NCI-H774 (cell line): ENCODE measurements around the gene CIB2.

Experiments
- DNase-seq: peaks from one replicate; lab custom pipeline; 2025; lab: John Stamatoyannopoulos, UW

Gene CIB2

DNA sequence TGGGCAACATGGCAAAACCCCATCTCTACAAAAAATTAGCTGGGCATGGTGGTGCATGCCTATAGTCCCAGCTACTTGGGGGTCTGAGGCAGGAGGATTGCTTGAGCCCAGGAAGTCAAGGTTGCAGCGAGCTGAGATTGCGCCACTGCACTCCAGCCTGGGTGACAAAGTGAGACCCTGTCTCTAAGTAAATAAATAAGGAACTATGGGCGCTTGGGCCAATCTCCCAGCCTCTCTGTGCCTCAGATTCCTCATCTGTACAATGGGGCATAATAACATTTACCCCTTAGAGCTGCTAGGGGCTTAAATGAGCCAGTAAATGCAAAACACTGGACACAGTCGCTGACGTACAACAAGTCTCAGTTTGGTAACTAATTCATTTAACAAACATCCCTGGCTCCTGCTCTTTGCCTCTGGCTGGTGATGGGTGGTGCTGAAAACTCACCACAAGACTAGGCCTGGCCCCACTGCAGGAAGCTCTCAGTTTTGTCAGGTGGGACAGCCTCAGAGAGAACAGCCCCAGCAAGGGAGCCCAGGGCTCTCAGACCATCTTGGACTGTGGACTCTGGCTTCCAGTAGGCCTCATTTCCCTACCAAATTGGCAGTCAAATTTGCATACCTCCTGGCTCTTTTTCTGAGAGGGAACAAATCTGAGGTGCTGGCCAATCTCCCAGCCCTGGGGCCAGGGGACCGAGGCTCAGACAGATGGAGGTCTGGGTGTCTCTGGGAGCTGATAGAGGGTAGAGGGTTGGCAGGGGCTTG lies 47.4 kb downstream of the CIB2 start:
- no peak for DNase-seq

DNA sequence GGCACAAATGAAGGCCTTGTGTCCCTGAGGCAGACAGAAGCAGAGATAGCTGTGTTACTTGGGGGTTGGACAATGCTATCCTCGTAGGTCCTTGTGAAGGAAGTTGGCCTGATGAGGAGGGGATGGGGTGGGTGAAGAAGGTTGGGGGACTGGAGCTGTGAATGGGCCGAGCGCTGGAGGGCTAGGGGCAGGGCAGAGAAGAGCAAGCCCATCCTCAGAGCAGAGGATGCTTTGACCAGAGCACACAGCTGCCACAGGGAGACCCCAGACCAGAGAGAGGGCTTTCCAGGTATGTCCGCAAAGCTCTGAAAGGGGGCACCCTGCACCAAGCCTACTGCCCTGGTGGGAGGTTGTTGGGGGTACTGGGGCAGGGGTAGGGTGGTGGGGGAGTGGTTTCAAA lies 48.1 kb downstream of the CIB2 start:
- no peak for DNase-seq

DNA sequence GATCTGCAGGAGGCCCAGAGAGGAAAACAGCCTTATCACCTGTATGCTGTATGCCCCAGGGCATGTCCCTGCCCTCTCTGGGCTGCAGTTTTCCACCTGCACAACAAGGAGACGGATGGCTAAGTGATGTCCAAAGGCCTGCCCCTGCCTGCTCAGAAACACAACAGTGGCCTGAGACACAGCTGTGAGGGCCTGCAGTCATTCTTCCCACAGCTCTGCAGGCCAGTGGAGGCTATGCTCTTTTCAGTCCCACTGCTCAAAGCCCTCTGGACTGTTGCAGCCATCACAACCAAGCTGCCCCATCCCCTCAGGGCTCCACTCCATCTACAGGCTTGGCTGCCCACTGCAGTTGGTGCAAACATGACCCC lies 48.5 kb downstream of the CIB2 start:
- no peak for DNase-seq

DNA sequence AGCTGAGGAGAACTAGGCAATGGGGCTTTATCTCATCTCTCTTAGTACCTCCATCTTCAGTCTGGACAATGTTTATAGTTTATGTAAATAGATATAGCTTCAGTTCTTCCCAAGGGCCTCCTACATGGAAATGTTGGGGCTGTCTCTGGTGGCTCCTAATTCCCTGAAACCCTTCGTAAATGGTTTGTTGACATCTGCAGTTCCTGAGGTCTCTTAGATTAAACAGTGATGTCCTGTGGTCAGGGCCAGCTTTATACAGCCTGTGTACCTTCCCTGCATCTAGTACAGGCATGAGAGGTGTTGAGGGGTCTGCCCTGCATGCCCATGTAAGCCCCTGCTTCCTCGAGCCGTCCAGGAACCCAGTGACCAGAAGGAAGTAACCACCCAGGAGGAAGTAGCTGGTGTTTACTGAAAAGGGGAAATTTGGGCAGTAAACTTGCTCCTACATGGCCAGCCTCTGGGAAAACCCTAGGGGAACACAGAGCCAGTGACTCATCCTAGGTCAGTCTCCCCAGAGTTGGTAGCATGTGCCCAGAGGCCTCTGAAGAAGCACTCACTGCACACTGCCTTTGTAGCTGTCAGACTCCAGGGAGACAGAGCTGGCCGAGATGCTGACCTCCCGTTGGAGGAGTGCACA lies 49.0 kb downstream of the CIB2 start:
- DNase-seq: no peak

DNA sequence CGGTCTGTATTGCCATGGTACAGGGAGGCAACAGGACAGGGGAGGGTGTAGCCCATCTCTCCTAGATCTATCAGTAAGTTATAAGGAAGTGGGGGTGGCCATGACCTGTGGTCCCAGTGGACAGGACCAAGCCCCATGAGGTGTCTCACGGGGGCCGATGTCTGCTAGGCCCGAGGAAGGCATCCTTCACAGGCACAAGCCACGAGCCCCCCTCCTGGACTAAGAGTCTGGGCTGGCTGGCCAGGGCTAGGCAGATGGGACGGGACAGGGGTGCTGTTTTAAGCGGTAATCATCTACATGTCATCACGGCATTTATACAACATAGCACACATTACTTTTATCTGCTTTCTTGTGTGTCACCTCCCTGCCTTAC lies 51.2 kb downstream of the CIB2 start:
- DNase-seq: no peak

DNA sequence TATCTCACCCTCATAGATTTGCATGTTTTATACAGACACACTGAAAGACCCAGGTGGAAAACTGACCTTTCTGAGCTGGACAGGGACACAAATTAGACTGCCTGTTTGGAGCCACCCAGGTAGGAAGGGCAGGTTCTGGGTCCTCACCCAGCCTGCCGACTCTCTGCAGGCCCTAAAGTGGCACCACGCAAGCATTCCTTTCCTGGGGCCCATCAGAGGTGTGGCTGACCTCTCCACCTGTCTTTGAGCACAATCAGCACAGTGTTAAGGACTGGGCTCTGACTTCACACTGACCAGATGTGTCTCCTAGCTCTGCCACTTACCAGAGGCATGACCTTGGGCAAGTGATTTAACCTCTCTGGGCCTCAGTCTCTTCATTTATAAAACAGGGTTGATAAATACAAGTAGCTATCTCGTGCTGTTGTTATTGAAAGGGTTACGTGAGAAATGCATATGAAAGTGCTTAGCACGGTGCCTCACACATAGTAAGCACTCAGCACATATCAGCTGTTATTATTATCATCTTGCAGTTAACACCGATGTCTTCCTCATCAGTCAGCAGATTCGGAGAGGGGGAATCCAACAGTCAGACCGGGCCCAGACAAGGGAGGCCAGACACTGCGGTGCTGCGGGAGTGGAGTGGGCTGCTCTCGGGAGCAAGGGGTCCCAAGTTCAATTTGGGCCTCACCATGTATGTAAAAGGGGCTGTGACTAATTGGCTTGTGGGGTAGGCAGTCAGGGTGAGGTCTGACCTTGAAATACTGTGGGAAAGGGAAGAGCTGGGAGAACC lies 51.8 kb downstream of the CIB2 start:
- no peak for DNase-seq

DNA sequence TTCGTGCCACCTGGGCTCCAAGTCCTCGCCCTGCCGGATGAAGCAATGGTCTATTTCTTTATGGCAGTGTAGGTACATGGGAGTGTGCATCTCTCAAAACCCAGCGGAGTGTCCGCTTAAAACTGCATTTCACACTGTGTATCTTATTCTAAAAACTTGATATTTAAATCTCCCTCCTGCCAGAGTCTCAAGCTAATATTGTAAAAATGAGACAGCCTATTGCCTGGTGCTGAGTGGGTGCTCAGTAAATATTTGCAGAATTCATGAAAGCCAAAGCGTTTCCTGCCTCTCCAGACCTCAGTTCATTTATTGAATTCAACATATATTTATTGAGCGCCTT lies 53.4 kb downstream of the CIB2 start:
- no peak for DNase-seq

DNA sequence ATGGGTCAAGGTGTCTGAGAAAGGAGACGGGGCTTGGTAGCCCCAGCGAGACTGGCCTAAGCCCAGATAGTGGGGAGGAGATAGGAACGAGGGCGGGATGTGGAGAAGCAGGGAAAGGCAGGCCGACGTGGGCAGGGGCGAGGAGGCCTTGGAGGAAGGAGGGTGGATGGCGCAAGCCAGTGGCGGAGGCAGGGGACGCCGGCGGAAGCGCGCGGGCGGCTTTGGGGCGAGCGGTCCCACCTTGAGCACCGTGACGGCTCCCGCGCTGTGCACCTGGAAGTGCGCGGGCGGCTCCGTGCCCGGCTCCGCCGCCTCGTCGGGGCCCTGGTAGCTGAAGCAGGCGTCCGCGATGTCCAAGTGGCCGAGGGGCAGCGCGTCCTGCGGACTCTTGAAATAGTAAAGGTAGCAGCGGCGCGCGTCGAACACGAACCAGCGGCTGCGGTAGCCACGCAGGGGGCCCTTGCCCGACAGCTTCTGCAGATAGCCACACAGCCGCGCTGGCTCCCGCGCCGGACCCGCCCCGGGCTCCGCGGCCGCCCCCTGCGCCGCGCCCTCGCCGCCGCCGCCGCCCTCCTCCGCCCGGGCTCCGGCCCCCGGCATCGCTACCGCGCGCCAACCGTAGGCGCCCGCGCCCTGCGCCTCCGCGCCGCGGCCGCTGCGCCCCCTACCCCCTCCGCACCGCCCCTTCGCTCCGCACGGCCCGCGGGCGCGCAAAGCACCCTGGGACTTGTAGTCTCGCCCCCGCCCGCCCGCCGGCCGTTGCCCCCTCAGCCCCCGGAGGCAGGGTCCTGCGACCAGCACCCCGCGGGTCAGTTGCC lies 54.0 kb downstream of the CIB2 start, which contains the start of gene TBC1D2B:
TBC1D2B (minus strand) TSS at position 659 of the 818 bp plus-strand sequence; CDS start at position 600, 59 bp downstream.
- DNase-seq: peak; percentile 50

DNA sequence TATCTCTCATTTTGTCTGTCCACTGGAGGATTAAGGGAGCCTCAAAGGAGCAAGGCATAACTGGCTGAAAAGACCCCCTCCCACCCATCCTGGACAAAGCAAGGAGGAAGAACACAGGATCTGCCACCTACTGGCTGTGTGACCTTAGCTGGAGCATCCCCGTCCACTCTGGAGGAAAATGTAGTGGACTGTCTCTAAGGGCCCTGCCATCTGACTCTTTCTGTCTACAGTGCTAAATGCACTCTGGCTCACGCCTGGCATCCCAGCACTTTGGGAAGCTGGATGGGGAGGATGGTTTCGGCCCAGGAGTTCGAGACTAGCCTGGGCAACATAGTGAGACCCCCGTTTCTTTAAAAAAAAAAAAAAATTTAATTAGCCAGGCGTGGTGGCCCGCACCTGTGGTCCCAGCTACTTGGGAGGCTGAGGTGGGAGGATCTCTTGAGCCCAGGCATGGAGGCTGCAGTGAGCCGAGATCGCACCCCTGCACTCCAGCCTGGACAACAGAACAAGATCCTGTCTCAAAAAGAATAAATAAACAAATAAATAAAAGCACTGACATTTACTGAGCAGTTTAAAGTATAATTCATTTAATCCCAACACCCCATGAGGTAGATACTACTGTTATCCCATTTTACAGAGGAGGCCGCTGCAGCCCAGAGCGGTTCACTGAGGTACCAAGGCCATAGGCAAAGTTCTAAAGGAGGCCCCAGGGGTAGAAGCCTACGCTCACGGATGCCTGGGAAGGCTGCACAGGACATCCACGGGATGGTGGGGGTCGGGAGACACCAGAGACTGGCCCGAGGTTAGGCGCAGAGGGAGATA lies 54.8 kb downstream of the CIB2 start:
- DNase-seq: no peak

DNA sequence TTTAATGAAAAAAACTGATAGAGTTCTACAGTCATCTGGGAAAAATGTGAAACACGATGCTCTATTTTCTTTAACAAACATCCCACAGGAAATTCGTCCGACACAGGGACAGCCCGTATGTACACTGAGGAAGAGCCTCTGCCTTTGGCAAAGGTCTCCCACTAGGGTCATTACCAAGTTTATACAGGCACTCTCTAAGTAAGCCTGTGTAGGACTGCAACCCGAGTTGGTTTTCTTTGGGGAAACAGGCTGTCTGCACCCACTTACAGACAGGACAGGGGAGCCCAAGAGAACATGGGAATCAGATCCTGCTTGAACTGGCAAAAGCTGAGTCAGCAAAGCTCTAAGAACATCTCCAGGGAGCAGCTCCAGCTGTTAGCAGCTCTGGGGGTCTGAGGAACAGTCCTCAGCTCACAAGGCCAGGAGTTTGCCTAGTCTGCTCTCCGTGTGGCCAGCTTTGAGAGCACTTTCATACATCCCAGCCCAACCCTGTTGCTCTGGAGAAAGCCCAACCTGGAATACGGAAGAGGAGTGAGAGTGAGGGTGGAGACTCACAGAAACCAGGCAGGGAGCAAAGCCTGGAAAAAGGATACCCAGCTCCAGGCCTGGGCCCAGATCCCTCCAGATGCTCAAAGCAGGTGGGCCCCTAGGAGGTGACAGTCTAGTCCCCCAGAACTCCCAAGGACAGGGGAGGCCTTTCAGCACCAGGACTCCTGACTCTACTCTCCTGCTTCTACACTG lies 55.6 kb downstream of the CIB2 start:
- DNase-seq: no peak

DNA sequence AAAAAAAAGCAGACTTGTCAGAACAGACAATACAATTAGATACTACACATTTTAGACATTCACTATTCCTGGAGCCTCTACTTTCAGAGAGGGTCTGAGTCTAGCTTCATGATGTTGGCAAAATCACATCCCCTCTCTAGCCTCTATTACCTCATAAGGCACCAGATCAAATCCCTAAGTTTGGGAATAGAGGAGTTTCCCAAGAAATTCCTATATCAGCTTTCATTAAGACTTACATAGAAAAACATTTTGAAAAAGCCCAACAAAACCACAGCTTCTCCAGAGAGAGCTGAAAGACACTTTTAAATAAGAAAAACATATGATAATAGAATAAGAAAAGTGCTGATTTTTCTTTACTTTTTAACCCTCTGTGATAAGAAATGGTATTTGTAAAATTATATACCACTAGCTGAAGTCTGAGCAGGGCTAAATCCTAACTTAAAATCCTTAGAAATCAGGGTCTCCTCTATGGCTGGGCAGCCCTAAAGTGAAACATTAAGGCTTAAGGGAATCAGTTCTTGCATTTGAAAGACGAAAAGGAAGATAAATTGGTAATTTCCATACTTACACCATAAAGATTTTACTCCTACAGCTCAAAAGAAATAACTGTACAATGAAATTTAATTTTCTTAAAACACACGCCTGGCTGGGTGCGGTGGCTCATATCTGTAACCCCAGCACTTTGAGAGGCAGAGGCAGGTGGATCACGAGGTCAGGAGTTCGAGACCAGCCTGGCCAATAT lies 58.0 kb downstream of the CIB2 start:
- no peak for DNase-seq

DNA sequence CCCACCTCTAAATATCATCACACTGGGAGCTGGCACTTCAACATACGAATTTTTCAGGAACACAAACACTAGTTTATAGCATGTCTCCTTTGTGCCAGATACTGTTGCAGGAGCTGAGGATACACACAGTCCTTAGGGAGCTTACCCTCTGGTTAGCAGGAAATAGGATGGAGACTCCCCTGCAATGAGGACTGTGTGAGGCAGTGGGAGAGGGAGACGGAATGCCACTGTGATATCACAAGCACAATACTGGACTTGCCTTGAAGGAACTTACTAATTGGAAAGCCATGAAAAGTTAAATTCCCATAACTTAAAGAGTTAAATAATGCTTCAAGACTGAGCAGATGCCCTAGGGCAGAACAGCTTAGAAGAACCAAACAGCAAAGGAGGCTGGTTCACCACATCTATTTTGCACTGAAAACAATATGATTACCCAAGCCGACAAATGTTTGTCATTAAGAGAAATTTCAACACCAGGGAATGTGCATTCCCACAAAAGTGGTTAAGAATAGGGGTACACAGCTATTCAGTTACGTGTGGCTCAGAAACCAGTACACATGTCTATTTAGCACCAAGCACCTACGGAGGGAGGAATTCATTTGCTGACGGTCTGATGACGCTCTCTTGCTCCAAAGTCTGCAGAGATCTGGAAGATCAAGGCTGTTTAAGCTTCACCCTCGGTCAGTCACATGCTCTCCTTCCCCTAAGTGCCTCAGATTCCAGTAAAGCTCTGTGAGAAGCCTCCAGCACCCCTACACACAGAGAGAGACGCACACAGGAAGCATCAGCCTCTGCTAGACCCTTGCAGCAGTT lies 59.0 kb downstream of the CIB2 start:
- DNase-seq: no peak

DNA sequence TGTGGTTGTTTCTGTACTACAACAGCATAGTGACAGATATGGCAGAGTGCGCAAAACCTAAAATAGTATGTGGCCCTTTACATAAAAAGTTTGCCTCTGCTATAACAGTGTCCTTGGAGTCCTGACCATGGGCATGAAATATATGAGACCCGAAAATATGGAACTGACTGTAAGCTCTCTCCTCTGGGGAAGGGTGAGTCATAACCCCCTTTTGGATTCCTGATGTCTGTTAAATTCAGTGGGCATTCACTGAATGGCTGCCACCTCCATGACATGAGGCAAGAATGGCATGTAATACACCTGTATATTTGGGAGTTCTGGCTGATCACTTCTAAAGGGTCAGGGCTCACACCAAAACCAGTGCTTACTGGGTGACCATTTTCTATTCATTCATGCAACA lies 59.9 kb downstream of the CIB2 start:
- no peak for DNase-seq

DNA sequence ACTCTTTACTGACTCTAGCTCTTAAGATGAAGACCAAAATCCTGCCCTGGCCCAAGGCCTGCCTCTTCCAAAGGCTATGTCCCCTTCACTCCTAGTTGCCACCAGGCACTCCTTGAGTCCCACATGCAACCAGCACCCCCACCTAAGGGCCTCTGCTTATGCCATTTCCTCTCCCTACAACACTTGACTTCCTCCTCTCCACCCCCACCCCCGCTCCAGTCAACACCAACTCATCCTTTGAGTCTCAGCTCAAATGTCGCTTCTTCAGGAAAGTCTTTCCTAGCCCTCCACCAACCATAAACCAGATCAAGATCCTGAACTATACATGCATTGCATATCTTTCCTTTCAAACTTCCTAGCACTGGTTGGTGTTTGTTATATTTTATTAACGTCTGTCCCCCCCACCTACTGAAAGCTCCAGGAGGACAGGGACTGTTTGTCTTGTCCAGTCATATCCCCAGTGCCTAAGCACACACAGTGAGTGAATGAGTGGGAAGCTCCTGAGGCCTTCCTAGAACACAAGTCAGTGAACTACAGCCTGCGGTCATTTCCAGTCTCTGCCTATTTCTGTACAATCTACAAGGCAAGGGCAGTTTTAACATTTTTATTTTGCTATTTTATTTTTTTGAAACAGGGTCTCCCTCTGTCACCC lies 61.1 kb downstream of the CIB2 start:
- no peak for DNase-seq

DNA sequence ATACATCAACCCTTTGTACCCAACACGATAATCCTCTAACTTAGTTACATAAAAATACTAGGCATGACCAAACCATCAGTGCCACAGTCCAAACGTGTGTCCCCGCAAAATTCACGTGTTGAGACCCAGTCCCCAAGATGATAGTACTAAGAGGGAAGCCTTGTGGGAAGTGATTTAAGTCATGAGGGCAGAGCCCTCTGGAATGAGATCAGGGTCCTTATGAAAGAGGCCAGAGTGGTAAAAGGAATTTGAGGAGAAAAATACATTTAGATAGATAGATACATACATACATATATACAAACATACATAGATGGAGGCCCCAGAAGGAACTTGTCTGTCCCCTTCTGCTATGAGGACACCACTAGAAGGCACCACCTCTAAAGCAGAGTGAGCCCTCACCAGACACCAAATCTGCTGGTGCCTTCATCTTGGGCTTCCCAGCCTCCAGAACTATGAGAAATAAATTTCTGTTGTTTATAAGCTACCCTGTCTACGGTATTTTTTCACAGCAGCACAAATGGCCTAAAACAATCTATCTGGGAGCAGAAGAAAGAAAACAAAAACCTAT lies 61.7 kb downstream of the CIB2 start:
- DNase-seq: no peak

DNA sequence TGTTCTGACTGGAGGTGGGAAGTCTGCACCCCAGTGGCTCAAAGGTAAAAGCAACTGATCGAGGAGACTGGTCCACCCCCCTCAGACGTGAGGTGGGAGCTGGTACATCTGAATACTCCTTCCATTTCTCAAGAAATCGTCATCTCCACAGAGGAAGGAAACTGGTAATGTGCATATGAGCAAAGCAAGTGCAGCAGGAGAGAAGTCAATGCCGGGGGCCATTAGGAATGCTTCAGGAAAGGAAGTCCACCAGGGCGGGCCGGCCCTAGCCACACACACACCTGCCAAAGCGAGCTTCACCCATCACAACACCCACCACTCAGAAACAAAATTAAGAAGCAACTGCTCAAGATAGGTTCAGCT lies 62.2 kb downstream of the CIB2 start:
- no peak for DNase-seq

DNA sequence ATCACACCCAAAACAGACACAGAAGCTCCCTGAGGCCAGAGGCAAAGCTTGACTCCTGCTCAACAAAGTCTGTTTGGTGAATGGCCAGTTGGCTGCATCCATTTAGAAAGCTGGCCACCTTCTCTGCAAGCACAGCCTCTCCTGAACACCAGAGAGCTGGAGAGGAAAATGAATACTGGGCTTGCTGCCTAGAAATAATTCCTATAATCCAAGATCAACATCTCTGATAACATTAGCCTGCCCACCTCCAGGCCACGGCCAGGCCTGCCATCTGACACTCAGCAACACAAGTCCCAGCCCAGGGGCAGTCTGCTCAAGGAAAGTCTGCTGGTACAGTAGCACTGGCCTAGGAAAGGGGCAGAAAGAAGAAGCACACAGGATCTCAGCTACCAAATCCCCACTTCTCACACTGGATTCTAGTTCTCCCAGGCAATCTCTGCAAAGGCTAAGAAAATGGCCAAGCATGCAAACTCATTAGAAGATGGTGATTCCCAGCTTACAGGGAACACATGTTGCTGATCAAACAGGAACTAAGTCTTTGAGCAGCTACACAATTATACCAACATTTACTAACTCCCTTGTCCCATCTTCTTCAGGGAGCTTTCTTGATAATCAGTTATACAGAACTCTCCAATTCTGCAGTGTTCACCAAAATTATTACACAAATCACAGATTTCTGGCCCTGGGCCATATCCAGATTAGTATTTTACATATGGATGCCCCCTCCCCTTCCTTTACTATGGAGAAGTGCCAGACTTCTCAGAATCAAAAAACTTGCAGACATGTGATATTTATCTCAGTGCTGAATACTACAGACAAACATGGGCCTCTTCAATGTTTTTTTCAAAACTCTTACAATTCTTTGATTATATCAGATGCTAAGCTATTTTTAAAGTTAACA lies 63.7 kb downstream of the CIB2 start:
- DNase-seq: no peak
